IPS-18a (cell line): ENCODE data around the gene GJB1.
"Not testable (repeated sequence)": the region's sequence is repeated elsewhere in the genome, so short reads cannot be mapped to it uniquely, and the experiment has no call there.

Source experiments
- H3K27ac ChIP-seq: one replicate; pipeline ENCODE4 v1.5.1; 2013; ENCODE audit warnings: low read length
- H3K27me3 ChIP-seq: one replicate; pipeline ENCODE4 v1.6.1; 2013; ENCODE audit warnings: mild to moderate bottlenecking, low read length; ENCODE audit not compliant: control insufficient read depth, insufficient read depth
- H3K36me3 ChIP-seq: one replicate; pipeline ENCODE4 v1.6.1; 2013; ENCODE audit warnings: low read depth, low read length; ENCODE audit not compliant: control insufficient read depth
- H3K4me1 ChIP-seq: one replicate; pipeline ENCODE4 v1.6.1; 2013; ENCODE audit warnings: low read depth, low read length; ENCODE audit not compliant: control insufficient read depth
- H3K4me3 ChIP-seq: one replicate; pipeline ENCODE4 v1.5.1; 2013; ENCODE audit warnings: low read length
- H3K9ac ChIP-seq: one replicate; pipeline ENCODE4 v1.6.1; 2013; ENCODE audit warnings: mild to moderate bottlenecking, low read length, moderate library complexity
- H3K9me3 ChIP-seq: one replicate; pipeline ENCODE4 v1.6.1; 2013; ENCODE audit warnings: low read depth, low read length; ENCODE audit not compliant: control insufficient read depth

Gene GJB1

DNA sequence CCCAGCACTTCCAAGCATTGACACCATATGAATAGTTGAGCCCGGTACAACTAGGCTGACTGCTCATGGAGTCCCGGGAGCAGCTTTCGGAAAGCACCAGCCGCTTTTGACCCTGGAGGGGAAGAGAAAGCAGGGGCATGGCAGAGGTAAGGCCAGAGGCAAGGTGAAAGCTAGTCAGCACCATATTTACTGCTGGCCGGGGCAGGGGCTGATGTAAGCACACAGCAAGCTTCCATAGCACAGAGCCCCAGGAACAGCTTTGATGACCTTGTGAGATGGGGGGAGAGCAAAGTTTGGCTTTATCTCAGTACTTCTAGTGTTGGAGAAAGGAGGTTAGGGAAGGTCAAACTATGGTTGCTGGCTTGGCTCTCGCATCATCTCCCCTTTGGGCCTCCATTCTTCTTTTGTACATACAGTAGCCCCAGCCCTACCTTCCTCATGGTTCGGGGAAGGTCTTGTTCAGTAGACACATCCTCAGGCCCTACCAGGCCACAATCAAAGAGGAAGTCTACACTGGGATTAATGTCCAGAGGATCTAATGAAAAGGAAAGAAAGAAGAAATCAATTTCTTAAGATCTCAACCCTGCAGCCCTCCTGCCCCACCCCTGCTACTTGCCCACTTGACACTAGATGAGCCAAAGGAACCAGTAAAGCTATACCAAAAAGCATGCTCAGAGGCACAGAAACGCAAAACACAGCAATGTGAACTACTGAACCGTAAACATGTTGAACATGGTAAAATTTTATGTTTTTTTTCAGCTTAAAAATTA is 21.5 kb downstream of the GJB1 start:
- peaks cover 8% of the 10 kb centered on the region for H3K9me3 ChIP-seq
- no peak overlapping the region for H3K9ac ChIP-seq
- no peak overlapping the region for H3K27ac ChIP-seq
- H3K36me3 ChIP-seq = peaks cover 93% of the 10 kb centered on the region
- H3K27me3 ChIP-seq = no peaks in the 10 kb centered on the region
- H3K4me3 ChIP-seq = no peak overlapping the region
- H3K4me1 ChIP-seq = no peaks in the 10 kb centered on the region

DNA sequence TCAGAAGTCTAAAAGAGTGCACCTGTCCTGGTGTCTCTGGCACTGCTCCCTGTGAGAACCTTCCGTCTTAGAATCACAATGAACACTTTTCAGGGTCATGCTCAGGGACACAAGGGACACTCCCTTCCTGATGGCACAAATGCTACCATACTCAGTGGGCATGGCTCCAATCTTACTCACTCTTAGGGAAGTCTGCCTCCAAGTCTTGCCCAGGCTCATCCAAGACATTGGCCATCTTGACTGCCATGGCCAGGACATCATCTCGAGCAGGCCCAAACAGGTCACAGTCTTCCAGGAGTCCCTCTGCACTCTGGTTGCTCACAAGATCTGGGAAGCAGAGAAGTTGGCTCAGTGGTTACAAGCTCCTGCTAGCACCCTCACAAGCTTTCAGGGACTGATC is 22.1 kb downstream of the GJB1 start:
- Histone ChIP-seq H3K36me3 (peaks cover 93% of the 10 kb centered on the region), H3K9me3 (peaks cover 9% of the 10 kb centered on the region), H3K4me3 (no peak overlapping the region), H3K27me3 (no peaks in the 10 kb centered on the region), H3K27ac (no peak overlapping the region), H3K9ac (no peak overlapping the region), H3K4me1 (no peaks in the 10 kb centered on the region)

DNA sequence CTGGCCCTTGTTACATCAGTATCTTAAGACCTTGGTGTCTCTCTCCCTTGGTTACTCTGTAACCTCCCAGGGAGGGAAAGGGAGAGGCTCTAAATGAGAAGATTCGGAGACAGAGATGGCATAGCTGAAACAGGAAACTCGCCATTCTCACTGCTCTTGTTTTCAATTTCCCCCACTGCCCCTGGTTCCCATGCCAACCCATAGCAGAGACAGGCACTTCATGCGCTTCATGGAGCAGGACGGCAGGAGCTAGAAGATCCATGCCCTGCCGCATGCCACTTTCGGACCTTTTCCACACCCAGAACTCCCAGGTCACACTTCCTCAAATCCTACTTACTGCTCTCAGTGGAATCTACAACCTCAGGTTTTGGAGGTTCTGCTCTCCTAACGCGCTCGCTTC is 27.8 kb downstream of the GJB1 start:
- Histone ChIP-seq H3K4me1 (peaks cover 13% of the 10 kb centered on the region), H3K4me3 (no peak overlapping the region), H3K36me3 (peaks cover 44% of the 10 kb centered on the region), H3K27ac (no peak overlapping the region), H3K27me3 (no peaks in the 10 kb centered on the region), H3K9me3 (peaks cover 19% of the 10 kb centered on the region), H3K9ac (no peak overlapping the region)

DNA sequence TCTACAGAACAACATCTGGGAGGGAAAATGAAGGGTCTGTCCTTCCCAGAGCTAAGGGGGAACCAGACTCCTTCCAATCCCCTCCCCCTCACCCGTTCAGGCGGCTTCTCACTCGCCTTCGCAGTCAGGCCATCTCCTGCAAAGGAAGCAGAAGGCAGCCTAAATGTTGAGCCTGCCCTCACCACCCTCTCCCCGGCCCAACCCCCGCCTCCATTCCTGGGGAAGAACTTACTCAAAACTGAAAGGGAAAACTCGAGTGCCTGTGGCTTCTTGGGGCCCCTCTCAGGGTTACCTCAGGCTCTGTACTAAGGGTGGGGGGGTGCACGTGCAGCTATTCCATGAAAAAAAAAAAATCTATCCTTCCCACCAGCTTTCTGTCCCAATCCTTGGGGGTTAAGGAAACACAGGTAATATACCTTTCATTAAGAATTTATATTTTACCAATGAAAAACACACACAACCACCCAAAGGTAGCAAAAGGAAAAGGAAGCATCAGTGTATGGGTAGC is 28.5 kb downstream of the GJB1 start:
- Histone ChIP-seq H3K4me1 (peaks cover 14% of the 10 kb centered on the region), H3K36me3 (peaks cover 39% of the 10 kb centered on the region), H3K27ac (no peak overlapping the region), H3K9ac (peak overlapping the region; percentile 31), H3K27me3 (no peaks in the 10 kb centered on the region), H3K4me3 (peak overlapping the region; percentile 71), H3K9me3 (peaks cover 20% of the 10 kb centered on the region)

DNA sequence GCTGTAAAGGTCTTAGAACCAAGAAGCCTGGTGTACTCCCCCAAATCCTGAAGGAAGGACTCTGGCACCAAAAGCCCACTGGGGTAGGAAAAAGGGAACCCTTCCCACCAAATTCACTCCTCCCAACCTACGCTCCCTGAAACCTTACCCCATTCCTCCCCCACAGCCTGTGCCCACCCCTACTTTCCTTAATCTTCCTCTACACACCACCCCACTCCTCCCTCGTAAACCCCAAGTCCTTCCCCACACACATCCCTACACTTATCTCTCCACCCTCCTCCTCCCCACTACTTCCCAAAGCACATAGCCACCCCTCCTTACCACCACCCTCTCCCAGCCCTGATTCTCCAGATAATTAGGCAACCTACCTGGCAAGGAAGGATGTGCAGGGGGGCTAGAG is 29.2 kb downstream of the GJB1 start:
- peaks cover 20% of the 10 kb centered on the region for H3K9me3 ChIP-seq
- H3K27ac ChIP-seq = no peak overlapping the region
- H3K27me3 ChIP-seq = no peaks in the 10 kb centered on the region
- H3K4me3 ChIP-seq = peak overlapping the region; percentile 71
- H3K9ac ChIP-seq = peak overlapping the region; percentile 31
- H3K36me3 ChIP-seq = peaks cover 34% of the 10 kb centered on the region
- H3K4me1 ChIP-seq = peaks cover 14% of the 10 kb centered on the region

DNA sequence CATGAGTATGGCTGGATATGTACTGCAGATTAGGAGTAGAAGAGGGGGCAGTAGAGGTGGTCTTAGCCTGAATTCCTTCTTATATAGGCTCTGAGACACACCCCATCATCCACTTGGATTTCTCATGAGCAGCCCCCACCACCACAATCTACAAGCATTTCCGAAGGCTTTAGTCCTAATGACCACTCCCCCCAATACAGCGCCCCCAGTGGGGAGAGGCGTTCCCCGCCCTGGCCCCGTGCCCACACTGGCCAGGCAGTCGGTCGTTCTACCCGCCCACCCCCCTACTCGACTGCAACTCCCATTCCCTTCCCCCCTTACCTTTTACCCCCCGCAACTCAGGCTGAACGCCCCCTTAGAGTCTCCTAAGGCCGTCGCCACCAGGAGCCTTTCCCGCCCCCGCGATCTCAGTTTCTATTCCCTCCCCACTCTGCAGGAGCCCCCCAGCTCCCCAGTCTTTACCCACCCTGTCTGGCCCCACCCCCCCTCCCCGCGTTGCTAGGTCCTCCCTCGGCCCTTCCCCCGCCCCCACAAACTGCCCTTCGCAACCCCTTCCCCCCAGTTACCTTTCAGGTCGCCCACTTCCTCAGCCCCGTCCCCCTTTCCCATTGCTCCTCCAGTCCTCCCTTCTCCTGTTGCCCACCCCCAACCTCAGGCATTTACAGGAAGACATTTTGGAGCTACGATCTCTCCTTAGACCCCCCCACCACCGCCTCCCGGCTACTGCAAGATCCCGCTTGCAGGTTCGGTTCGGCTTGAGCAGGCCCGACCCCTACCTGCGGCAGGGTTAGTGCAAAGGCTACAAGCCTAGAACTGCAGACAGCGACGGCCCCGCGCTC is 30.4 kb downstream of the GJB1 start:
- Histone ChIP-seq H3K36me3 (peaks cover 21% of the 10 kb centered on the region), H3K27me3 (no peaks in the 10 kb centered on the region), H3K9me3 (peaks cover 20% of the 10 kb centered on the region), H3K27ac (no peak overlapping the region), H3K9ac (peak overlapping the region; percentile 74), H3K4me1 (peaks cover 14% of the 10 kb centered on the region), H3K4me3 (peak overlapping the region; percentile 71)

DNA sequence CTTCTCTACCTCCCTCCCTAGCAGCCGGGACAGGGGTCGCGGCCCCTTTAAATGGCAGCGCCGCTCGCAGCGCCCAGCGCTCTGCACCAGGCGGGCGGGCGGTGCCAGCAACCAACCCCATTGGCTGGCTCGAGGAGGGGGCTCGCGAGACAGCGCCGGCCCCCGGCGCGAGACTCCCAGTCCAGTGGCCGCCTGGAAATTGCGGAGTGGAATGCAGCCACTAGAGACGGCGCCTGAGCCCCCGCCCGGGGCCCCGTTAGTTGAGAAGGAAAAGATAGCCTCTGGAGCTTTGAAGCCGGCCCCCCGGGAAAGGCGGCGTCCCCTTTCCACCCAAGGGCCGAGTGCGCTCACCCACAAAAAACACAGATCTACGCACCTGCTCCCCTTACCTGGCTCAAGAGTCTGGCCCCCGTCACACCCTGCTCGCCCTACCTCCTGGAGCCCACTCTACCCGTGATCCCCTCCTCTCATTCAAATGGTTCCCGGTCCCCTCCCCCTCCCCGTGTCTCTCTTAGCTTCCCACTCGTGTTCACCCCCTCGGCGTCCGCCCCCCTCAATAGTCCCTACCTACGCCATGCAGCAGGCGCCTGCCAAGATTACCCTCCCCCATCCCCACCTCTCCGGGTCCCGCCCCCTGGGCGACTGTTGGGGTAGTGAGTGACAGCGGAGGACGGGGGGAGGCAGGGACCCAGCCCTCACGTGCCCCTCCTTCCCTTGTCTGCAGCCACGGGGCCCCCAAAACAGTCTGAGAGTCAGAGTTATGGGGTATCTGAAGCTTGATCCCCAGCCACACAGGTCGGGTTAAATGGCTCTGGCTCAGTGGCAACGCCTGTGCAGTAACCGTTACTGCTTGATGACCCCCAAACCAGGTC is 31.3 kb downstream of the GJB1 start, which contains the start of gene ZMYM3:
Gene ZMYM3, minus strand, starts transcription at position 49 of the 872 bp plus-strand sequence. CDS start 885 bp downstream, outside the sequence.
- Histone ChIP-seq H3K9me3 (peaks cover 20% of the 10 kb centered on the region), H3K27ac (no peak within 1 kb of the TSS), H3K4me3 (peak within 1 kb of the TSS; percentile 71), H3K4me1 (peaks cover 14% of the 10 kb centered on the region), H3K36me3 (peaks cover 14% of the 10 kb centered on the region), H3K27me3 (no peaks in the 10 kb centered on the region), H3K9ac (peak within 1 kb of the TSS; percentile 74)

DNA sequence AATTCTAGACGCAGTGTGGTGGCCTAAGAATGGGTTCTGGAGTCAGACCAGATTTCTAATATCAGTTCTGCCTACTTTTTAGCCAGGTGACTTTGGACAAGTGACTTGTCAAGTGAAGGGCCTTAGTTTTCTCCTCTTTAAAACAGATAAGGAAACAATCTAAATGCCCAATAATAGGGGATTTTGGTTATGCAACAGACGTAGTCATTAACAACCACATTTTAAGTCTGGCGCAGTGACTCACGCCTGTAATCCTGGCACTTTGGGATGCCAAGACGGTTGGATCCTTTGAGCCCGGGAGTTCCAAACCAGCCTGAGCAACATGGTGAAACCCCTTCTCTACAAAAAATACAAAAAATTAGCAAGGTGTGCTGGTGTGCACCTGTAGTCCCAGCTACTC is 33.0 kb downstream of the GJB1 start:
- Histone ChIP-seq H3K4me1 (peaks cover 14% of the 10 kb centered on the region), H3K9ac (no peak overlapping the region), H3K27ac (no peak overlapping the region), H3K27me3 (no peaks in the 10 kb centered on the region), H3K36me3 (no peaks in the 10 kb centered on the region), H3K4me3 (peak overlapping the region; percentile 71), H3K9me3 (peaks cover 15% of the 10 kb centered on the region)

DNA sequence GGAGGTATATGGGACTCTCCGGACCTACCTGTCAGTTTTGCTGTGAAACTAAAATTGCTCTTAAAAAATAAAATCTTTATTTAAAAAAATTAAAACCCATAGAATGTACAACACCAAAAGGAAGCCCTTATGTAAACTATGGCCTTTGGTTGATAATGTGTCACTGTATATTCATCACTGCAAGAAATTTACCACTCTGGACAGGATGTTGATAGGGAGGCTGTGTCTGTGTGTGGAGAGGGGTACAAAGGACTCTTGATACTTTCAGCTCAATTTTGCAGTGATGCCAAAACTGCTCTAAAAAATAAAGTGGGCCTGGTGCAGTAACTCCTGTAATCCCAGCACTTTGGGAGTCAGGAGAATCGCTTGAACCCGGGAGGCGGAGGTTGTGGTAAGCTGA is 33.8 kb downstream of the GJB1 start:
- H3K27ac ChIP-seq = no peak overlapping the region
- no peaks in the 10 kb centered on the region for H3K27me3 ChIP-seq
- peaks cover 15% of the 10 kb centered on the region for H3K9me3 ChIP-seq
- H3K4me3 ChIP-seq = no peak overlapping the region
- H3K4me1 ChIP-seq = peaks cover 11% of the 10 kb centered on the region
- no peaks in the 10 kb centered on the region for H3K36me3 ChIP-seq
- no peak overlapping the region for H3K9ac ChIP-seq

DNA sequence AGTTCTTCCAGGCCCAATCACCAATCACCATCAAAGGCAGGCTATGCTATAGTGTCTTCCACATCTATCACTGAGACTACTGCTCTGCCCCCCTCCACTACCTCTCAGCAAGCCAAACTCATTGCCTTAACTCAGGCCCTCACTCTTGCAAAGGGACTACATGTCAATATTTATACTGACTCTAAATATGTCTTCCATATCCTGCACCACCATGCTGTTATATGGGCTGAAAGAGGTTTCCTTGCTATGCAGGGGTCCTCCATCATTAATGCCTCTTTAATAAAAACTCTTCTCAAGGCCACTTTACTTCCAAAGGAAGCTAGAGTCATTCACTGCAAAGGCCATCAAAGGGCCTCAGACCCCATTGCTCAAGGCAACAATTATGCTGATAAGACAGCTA is 45.6 kb downstream of the GJB1 start:
- not testable (repeated sequence) for H3K9ac ChIP-seq, H3K36me3 ChIP-seq, H3K4me1 ChIP-seq, H3K27ac ChIP-seq, H3K9me3 ChIP-seq, H3K27me3 ChIP-seq, H3K4me3 ChIP-seq
